Stimulated activated CD8-positive, alpha-beta memory T cell treated with anti-CD3 and anti-CD28 coated beads, Interleukin-4, amount 100 ng/mL, for 4 hours (primary cell): ENCODE data around the gene AMN1.
"Not testable (repeated sequence)": the region's sequence is repeated elsewhere in the genome, so short reads cannot be mapped to it uniquely, and the experiment has no call there.

ENCODE experiments used
- DNase-seq, 2 donors: peaks; one replicate each; pipeline ENCODE4 v3.0.0-alpha.2; 2020; ENCODE audit warnings: low read depth in 2 of 2, low spot score in 1 of 2

Gene AMN1

GRCh38 chr12:31733549-31734432 lies 5.0 kb upstream of the AMN1 start:
- DNase-seq: not testable (repeated sequence)

GRCh38 chr12:31732926-31733548 lies 4.2 kb upstream of the AMN1 start:
- no peak for DNase-seq

GRCh38 chr12:31731203-31731602 lies 2.4 kb upstream of the AMN1 start:
- DNase-seq: not testable (repeated sequence)

- no peak for DNase-seq
Measured at GRCh38 chr12:31729705-31730104, 884 bp upstream of the AMN1 start.

- no peak for DNase-seq
Measured at GRCh38 chr12:31728289-31728916, 418 bp downstream of the AMN1 start.

GRCh38 chr12:31727192-31727591 lies 1.6 kb downstream of the AMN1 start:
- no peak for DNase-seq

GRCh38 chr12:31726575-31726974 lies 2.2 kb downstream of the AMN1 start:
- no peak for DNase-seq

DNA sequence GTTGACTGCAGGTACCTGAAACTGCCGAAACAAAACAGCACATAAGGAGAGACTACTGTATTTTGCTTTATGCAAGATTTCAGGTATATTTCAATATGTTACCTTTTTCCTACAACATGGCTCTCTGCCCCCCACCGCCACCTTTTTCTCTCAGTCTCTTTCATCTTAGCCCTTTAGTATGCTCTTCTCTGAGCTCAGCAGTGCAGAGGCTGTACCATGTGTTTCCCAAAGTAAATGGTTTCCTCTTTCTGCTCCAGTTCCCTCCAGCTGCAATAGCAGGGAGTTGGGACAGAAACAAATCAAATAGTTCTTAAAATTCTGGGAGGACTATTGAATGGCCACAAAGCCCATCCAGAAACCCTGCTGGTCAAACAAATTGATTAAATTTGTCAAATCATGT lies 4.3 kb downstream of the AMN1 start:
- no peak for DNase-seq

DNA sequence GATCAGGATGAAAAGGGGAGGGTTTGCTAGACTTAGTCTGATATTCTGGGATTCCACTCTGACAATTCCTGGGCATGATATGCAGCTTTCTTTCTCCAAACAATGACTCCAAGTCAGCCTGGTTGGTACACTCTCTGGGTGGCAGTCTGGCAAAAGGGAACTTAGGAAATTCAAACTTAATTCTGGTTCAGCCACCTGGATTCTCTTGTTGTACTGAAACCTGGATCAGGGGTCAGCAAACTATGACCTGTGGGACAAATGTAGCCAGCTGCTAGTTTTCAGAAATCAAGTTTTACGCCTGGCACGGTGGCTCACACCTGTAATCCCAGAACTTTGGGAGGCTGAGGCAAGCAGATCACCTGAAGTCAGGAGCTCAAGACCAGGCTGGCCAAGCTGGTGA lies 6.2 kb downstream of the AMN1 start:
- DNase-seq: no peak

DNA sequence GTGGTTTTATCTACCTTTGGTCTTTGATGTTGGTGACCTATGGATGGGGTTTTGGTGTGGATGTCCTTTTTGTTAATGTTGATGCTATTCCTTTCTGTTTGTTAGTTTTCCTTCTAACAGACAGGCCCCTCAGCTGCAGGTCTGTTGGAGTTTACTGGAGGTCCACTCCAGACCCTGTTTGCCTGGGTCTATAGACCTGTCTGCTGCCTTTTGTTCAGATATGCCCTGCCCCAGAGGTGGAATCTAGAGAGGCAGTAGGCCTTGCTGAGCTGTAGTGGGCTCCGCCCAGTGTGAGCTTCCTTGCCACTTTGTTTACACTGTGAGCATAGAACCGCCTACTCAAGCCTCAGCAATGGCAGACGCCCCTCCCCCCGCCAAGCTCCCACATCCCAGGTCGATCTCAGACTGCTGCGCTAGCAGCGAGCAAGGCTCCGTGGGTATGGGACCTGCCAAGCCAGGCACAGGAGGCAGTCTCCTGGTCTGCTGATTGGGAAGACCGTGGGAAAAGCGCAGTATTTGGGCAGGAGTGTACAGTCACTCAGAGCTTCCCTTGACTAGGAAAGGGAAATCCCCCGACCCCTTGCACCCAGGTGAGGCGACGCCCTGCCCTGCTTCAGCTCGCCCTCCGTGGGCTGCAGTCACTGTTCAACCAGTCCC lies 10.2 kb downstream of the AMN1 start:
- not testable (repeated sequence) for DNase-seq

DNA sequence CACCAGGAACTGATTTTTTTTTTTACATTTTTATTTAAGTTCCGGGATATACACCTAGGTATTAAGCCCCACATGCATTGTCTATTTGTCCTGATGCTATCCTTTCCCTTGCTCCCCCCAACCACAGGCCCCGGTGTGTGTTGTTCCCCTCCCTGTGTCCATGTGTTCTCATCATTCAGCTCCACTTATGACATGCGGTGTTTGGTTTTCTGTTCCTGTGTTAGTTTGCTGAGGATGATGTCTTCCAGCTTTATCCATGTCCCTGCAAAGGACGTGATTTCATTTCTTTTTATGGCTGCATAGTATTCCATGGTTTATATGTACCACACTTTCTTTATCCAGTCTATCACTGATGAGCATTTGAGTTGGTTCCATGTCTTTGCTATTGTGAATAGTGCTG lies 11.8 kb downstream of the AMN1 start:
- not testable (repeated sequence) for DNase-seq

DNA sequence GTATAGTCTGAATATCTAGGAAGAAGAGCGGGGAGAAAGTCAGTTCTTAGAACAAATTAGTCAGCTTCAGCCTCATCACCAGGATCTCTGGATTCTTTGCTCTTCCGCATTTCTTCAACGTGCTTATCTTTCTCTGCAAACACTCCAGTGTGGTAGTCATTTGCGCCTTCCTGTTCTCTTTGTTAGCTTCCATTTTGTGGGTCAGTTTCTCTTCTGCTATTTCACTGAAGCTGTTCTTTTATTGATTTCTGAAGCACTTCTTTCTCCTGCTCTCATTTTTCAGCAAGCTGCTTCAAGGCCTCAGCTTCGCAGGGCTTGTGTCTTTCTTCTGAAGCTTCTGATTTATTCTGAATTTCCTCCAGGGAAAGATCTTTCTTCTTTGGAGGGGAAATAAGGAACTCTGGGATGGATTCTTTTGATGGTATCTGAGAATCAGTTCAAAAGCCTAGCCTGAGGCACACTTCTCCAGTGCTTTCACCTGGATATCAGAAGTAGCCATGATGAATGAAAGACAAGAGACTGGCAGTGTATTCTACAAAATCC lies 13.5 kb downstream of the AMN1 start:
- no peak for DNase-seq

DNA sequence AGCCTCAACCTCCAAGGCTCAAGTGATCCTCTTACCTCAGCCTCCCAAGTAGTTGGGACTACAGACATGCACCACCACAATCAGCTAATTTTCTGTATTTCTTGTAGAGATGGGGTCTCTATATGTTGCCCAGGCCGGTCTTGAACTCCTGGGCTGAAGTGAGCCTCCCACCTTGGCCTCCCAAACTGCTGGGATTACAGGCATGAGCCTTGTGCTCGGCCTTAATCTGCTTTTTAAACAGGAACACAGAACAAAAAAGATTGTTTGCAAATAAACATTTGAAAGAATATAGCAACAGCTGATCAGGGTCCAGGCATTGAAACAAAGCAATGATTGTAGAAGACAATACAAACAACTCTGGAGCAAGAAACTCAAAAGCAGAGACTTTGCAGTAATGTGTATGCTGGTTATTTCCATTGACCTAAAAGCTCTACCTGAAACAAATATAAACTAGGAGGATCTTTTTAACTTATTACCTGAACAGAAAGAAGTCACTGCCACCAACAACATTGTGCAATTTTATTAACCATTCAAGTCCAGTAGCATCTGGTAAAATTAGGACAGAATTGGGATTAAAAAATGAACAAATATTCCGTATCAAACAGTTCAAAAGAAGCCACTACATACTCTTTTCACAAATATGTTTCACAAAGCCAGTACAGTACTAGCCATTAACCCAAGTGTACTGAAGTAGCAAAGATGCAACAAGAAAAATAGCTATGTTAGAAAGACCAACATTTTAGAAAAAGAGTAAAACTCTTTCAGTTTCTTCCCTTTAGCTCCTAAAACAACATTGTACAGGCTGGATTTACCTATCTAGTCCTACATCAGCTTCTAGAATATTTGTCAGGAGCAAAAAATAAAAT lies 14.2 kb downstream of the AMN1 start:
- DNase-seq: no peak

- no peak for DNase-seq
Measured at GRCh38 chr12:31712877-31713276, 15.9 kb downstream of the AMN1 start.

- DNase-seq: no peak
Measured at GRCh38 chr12:31710021-31710818, 18.6 kb downstream of the AMN1 start.

DNA sequence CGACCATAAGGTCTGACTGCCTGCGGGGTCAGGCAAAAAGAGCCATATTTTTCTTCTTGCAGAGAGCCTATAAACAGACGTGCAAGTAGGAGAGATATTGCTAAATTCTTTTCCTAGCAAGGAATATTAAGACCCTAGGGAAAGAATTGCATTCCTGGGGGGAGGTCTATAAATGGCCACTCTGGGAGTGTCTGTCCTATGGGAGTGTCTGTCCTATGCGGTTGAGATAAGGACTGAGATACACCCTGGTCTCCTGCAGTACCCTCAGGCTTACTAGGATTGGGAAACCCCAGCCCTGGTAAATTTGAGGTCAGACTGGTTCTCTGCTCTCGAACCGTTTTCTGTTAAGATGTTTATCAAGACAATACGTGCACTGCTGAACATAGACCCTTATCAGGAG lies 20.7 kb downstream of the AMN1 start:
- DNase-seq: not testable (repeated sequence)

GRCh38 chr12:31705621-31706020 lies 23.2 kb downstream of the AMN1 start:
- no peak for DNase-seq

- no peak for DNase-seq
Measured at GRCh38 chr12:31702047-31702446, 26.8 kb downstream of the AMN1 start.

DNA sequence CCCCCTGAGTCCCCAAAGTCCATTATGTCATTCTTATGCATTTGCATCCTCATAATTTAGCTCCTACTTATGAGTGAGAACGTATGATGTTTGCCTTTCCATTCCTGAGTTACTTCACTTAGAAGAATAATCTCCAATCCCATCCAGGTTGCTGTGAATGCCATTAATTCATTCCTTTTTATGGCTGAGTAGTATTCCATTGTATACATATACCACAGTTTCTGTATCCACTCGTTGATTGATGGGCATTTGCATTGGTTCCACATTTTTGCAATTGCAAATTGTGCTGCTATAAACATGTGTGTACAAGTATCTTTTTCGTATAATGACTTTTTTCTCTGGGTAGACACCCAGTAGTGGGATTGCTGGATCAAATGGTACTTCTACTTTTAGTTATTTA lies 38.9 kb downstream of the AMN1 start:
- not testable (repeated sequence) for DNase-seq

DNA sequence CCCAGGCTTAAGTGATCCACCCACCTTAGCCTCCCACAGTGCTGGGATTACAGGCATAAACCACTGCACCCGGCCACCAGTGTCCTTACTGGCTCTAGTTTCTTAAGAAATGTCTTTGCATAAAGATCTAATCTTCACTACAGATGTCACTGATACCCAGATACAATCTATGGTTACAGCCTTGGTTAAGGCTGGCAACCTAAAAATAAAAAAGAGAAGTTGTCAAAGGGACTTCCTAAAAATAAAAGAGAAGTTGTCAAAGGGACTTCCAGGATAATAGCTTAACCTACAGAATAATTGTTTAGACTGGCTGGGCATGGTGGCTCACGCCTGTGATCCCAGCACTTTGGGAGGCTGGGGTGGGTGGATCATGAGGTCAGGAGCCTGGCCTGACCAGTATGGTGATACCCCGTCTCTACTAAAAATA lies 41.7 kb downstream of the AMN1 start:
- no peak for DNase-seq
